Limb (tissue), 2 donors: ENCODE results near the gene CREB3.

ENCODE experiments used
- DNase-seq, 2 donors: peaks; one replicate each; pipeline ENCODE4 v3.0.0-alpha.2; 2016; ENCODE audit errors: extremely low spot score in 2 of 2

The CREB3 gene

DNA sequence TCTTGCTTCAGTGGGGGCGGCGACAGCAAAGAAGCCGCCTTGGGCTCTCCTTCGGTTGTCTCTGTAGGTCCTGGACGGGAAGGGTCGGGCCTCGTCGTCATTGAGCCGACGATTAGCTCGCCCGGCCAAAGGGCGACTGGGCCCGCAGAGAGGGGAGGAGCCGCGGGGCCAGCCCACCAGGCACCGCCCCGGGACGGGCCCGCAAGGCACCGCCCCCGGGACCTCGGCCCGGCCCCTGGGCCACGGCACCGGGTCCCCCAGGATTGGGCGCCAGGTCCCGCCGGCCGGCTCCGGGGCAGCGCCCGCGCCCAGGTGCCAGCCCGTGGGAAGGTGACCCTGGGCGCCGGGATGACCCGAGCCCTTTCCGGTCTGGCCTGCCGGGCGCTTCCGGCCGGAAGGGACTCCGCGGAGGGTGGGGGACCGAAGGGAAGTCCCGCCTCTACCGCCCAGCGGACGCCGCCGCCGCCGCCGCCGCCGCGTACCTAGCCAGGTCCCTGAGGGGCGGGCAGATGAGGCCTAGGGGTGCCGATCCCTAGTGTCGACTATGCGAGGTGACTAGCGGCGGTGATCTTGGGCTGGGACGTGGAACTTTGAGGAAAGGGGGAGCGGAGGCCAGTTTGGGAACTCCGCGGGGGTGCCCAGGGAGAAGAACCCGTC is 16.5 kb downstream of the CREB3 start, which contains the start of the genes GBA2 and RGP1:
Gene GBA2 (minus strand): TSS at position 371 of the 657 bp plus-strand sequence. CDS start 524 bp downstream, outside the sequence.
Gene RGP1 (plus strand): TSS at position 430 of the 657 bp plus-strand sequence. CDS start 469 bp downstream, outside the sequence.
- DNase-seq: peak; percentile 50 to 83

- DNase-seq: no peak
Measured at GRCh38 chr9:35749515-35750255, 17.2 kb downstream of the CREB3 start.

GRCh38 chr9:35750256-35750531 is 17.7 kb downstream of the CREB3 start:
- DNase-seq: no peak

GRCh38 chr9:35753466-35753865 is 21.0 kb downstream of the CREB3 start:
- no peak for DNase-seq

GRCh38 chr9:35754264-35754663 is 21.8 kb downstream of the CREB3 start, which contains the start of gene MSMP:
MSMP (minus strand) TSS chr9:35754276; CDS start chr9:35754129, 147 bp downstream.
- DNase-seq: no peak

GRCh38 chr9:35755071-35755470 is 22.6 kb downstream of the CREB3 start:
- DNase-seq: no peak

- DNase-seq: peak in 1 of 2 donors; percentile 82
Measured at GRCh38 chr9:35756275-35757225, 24.1 kb downstream of the CREB3 start.

DNA sequence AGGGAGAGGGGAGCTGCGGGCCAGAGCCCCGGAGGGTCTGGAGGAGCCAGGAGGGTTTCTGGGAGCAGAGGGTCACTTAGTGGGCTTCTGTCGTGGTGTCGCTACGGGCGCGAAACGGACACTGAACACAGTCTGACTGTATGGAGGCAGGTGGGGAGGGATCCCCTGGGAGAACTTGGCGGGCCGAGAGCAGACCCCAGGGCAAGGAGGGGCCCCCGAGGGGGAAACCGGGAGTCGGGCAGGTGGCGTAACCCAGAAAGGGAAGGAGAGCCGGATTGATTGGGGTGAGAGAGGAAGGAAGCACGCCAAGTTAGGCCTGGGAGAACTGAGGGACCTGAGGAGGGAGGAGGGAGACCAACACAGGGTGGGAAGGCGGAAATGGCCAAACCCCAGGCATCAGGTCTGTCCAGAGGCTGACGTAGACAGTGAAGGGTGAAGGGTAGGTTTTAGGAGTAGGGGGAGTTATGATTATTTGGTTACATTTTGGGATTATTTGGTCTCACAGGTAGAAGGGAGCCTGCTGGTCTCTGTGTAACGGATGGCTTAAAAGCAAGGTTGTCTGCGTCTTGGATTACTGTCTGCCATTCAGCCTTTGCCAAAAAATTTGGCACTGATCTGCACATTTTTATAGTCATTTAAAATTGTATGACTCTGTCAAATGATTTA is 24.9 kb downstream of the CREB3 start:
- no peak for DNase-seq

DNA sequence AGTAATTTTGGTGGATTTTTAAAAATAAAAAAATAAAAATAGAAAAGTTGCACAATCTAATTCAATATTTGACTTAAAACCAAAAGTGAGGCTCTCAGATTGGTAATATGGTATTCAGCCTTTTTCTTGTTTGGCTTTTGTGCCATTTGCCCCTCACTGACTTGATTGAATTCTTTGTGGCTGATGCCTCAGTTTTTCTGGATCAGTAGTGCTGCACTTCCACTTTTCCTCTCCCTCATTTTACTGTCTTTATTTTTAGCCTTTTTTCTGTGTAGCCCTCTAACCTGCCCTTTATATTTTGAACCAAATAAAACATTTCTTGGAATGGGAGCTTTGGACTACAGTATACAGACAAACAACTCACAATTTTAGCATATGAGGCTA is 25.4 kb downstream of the CREB3 start:
- no peak for DNase-seq

DNA sequence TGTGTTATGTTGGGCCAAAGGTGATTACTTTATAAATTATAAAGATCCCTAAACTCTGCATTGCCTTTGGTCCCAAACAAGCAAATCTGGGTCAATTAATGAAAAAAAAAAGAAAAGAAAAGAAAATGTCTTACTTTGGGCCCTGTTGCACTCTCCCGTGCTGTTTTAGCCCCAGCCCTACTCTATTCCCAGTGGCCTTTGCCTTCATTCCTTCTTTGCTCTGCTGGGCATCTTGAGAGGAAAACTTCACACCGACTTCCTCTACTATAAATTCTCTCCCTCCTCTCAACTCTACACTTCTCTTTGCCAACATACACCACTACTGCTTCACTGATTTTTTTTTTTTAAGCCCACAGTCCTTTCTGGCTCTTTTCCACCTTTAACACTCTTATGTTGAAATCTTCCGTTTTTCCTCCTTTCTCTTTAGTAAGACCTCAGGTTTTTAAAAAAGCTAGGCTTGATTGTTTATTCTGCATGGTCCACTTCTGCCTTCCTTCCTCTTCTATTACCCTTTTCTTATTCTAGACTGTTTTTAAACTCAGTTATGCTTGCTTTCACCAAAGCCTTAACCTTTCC is 26.1 kb downstream of the CREB3 start:
- no peak for DNase-seq

- DNase-seq: no peak
Measured at GRCh38 chr9:35759795-35760194, 27.3 kb downstream of the CREB3 start.

DNA sequence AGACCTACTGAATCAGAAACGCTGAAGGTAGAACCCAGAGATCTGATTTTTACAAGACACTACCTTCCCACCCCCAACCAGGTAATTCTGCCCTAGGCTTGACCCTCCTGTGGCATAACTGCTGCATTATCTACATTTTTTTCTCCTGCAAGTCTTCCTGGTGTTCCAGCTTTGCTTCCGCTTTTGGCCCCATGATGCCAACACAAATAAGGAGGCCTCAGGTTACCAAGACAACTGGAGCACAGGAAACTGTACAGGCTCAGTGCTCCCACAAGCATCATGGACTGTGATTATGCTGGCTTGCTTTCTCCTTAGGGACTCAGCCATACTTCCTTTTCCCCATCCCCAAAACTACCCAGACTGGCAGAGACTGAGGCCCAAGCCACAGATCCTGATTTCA is 28.2 kb downstream of the CREB3 start:
- no peak for DNase-seq

- no peak for DNase-seq
Measured at GRCh38 chr9:35763181-35763580, 30.7 kb downstream of the CREB3 start.

DNA sequence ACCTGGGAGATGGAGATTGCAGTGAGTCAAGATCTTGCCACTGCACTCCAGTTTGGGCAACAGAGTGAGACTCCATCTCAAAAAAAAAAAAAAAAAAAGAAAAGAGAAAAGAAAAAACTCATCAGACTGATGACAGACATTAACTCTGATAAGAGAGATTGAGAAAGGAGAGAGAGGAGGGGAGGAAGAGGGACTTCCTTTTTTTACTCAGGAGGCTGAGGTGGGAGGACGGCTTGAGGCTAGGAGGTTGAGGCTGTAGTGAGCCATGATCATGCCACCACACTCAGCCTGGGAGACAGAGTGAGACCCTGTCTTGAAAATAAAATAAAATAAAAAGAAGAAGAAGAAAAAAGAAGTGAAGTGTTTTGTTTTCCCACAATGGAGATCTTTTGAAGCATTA is 31.3 kb downstream of the CREB3 start:
- DNase-seq: no peak

- DNase-seq: no peak
Measured at GRCh38 chr9:35766997-35767396, 34.5 kb downstream of the CREB3 start.

DNA sequence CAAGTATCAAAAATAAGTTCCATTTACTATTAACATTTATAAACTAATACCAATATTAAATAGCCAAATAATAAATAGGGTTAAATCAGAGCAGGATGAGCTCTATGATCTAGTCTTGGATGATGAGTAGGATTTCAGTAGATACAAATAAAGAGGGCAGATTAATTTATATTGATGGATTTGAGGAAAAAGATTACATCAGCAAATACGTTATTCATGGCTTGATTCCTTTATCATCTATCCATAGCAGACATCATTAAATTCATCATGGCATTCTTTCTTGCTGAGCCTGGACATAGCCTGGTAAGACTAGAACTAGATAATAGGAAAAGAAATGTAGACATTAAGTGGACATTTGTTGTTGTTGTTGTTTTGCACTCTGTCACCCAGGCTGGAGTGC is 35.0 kb downstream of the CREB3 start:
- DNase-seq: no peak

- DNase-seq: no peak
Measured at GRCh38 chr9:35769763-35770162, 37.3 kb downstream of the CREB3 start.

DNA sequence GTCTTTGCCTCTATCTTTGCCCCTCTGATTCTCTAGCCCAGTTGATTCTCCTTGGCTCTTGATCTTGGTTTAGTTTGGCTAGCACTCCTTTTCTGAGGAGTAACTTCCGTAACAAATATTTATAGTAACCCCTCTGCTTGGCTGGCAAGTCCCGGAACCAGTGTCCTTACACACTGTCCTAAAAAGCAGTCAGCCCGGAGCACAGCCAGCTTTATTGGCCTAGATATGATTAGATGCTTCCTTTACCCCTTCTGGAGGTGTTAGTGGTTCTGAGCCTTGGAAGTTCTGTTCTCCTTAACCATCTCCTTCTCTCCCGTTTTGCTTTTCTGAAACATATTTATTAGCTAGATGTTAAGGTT is 38.6 kb downstream of the CREB3 start:
- DNase-seq: no peak

GRCh38 chr9:35771534-35771933 is 39.1 kb downstream of the CREB3 start:
- no peak for DNase-seq

DNA sequence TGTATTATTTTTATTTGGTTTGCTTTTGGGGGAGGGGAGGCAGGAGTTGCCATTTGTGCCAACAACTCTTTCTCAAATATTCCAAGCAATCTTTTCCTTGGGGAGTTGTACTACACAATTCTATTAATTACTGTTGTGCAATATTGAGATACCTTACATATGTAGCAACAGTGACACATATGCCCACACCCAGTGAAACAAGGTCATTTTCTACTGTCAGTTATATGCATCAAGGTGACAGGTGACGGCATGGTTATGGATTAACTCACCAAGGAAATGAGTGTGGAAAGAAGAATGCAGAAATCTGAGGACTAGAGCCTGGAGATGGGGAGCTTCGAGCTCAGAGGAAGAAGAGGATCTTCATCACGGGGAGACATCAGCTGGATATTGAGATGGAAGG is 39.5 kb downstream of the CREB3 start:
- DNase-seq: no peak
